Measurements from ENCODE around the gene CAAP1.

The CAAP1 gene

DNA sequence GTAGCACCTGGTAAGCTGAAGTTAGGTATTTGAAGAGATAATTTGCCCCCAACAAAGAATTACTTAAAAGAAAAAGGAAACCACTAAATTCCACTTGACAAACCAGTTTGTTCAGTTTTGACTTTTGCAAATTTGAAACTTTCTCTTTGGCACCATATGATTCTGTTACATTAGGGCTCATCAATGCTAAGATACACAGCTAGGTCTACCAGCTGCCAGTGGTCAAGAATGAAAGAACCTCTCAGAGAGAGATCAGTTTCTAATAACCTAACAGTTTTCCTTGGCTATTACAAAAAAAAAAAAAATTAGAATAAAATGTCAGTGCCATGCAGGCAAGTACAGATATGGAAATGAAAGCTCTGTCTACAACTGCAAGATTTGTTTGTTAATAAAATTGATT lies 92.3 kb downstream of the CAAP1 start:
- TF ChIP-seq POLR2AphosphoS5 (IDR thresholded peaks at IDR 0.05; ENCODE audit: low read depth, low read length), result no peak
- no peak for TF ChIP-seq REST (IDR thresholded peaks at IDR 0.05; ENCODE audit: insufficient read depth in 1 of 2, low read depth in 2 of 2, low read length in 2 of 2)
- TF ChIP-seq FOXP2 (optimal IDR thresholded peaks at IDR 0.05; ENCODE audit: borderline replicate concordance, extremely low read depth, extremely low read length, insufficient read depth), result no peak
- TF ChIP-seq TAF1 (IDR thresholded peaks at IDR 0.05; ENCODE audit: borderline replicate concordance, insufficient read depth, low read length), result no peak
- no peak for TF ChIP-seq SIN3A (IDR thresholded peaks at IDR 0.05; ENCODE audit: borderline replicate concordance, insufficient read depth, low read length)

GRCh38 chr9:26791274-26791673 lies 101.3 kb downstream of the CAAP1 start:
- TF ChIP-seq REST (IDR thresholded peaks at IDR 0.05; ENCODE audit: insufficient read depth in 1 of 2, low read depth in 2 of 2, low read length in 2 of 2) (no peak), TAF1 (IDR thresholded peaks at IDR 0.05; ENCODE audit: borderline replicate concordance, insufficient read depth, low read length) (no peak), FOXP2 (optimal IDR thresholded peaks at IDR 0.05; ENCODE audit: borderline replicate concordance, extremely low read depth, extremely low read length, insufficient read depth) (no peak), SIN3A (IDR thresholded peaks at IDR 0.05; ENCODE audit: borderline replicate concordance, insufficient read depth, low read length) (no peak), POLR2AphosphoS5 (IDR thresholded peaks at IDR 0.05; ENCODE audit: low read depth, low read length) (no peak)

All from PFSK-1 (cell line).